SU-DHL-6 (cell line): ENCODE results near the gene AMACR.

Source experiments
- H2AFZ ChIP-seq: fragments of 200-600 bp; sonication (generic); 2 replicates; pipeline ENCODE4 v1.6.1; 2014; ENCODE audit warnings: low read depth, mild to moderate bottlenecking, moderate library complexity, mixed read lengths, antibody characterized with exemption, low read length; ENCODE audit not compliant: severe bottlenecking
- H3F3A ChIP-seq: fragments of 200-600 bp; shearing (Covaris generic); 2 replicates; pipeline ENCODE4 v1.6.0; 2016; ENCODE audit warnings: antibody characterized with exemption, mild to moderate bottlenecking; ENCODE audit not compliant: insufficient read depth
- H3K27ac ChIP-seq: fragments of 200-600 bp; sonication (generic); 2 replicates; pipeline ENCODE4 v1.5.1; 2016; ENCODE audit warnings: low read depth, mild to moderate bottlenecking, low read length, moderate library complexity, mixed read lengths
- H3K27me3 ChIP-seq: fragments of 200-600 bp; sonication (generic), shearing (Covaris generic); 2 replicates; pipeline ENCODE4 v1.6.0; 2014; ENCODE audit warnings: mild to moderate bottlenecking, low read length
- H3K36me3 ChIP-seq: fragments of 200-600 bp; sonication (generic); 2 replicates; pipeline ENCODE4 v1.6.1; 2014; ENCODE audit warnings: mild to moderate bottlenecking, low read length, mixed read lengths
- H3K4me2 ChIP-seq: fragments of 300-600, 200-600 bp; shearing (Covaris generic), sonication (generic); 2 replicates; pipeline ENCODE4 v1.6.0; 2014; ENCODE audit warnings: low read length, low read depth, mild to moderate bottlenecking; ENCODE audit not compliant: poor library complexity, severe bottlenecking
- H3K4me3 ChIP-seq: fragments of 200-600 bp; sonication (generic); 2 replicates; pipeline ENCODE4 v1.5.1; 2014; ENCODE audit warnings: antibody characterized with exemption, low read length, mild to moderate bottlenecking, mixed read lengths; ENCODE audit not compliant: insufficient read depth, poor library complexity, severe bottlenecking
- H3K79me2 ChIP-seq: fragments of 200-600 bp; sonication (generic); 2 replicates; pipeline ENCODE4 v1.6.1; 2014; ENCODE audit warnings: mild to moderate bottlenecking, low read length, moderate library complexity; ENCODE audit not compliant: insufficient read depth
- H3K9ac ChIP-seq: fragments of 200-600 bp; sonication (generic); 2 replicates; pipeline ENCODE4 v1.7.0; 2014; ENCODE audit warnings: mild to moderate bottlenecking, low read length
- H3K9me2 ChIP-seq: fragments of 200-600 bp; sonication (generic); replicated peaks from 2 replicates; pipeline ENCODE4 v1.6.1; 2014; ENCODE audit warnings: low read length; ENCODE audit not compliant: insufficient read depth
- H3K9me3 ChIP-seq: fragments of 200-600 bp; sonication (generic); 2 replicates; pipeline ENCODE4 v1.6.1; 2014; ENCODE audit warnings: low read length, mixed read lengths; ENCODE audit not compliant: insufficient read depth
- H4K20me1 ChIP-seq: fragments of 200-600 bp; sonication (generic); 2 replicates; pipeline ENCODE4 v1.6.1; 2014; ENCODE audit warnings: low read depth, mild to moderate bottlenecking, antibody characterized with exemption, low read length, moderate library complexity, mixed read lengths
- CTCF ChIP-seq: fragments of 200-600 bp; sonication (generic); IDR thresholded peaks from one replicate; pipeline ENCODE4 v1.5.1; 2017; ENCODE audit warnings: antibody characterized with exemption, mild to moderate bottlenecking, low read length, moderate library complexity; ENCODE audit not compliant: insufficient read depth, poor library complexity, severe bottlenecking
- EZH2phosphoT487 ChIP-seq: fragments of 200-600 bp; sonication (generic), shearing (Covaris generic); conservative IDR thresholded peaks from 2 replicates; pipeline ENCODE4 v1.6.1; 2018; ENCODE audit warnings: mild to moderate bottlenecking, antibody characterized with exemption, low read length, moderate library complexity, mixed read lengths

Gene AMACR

DNA sequence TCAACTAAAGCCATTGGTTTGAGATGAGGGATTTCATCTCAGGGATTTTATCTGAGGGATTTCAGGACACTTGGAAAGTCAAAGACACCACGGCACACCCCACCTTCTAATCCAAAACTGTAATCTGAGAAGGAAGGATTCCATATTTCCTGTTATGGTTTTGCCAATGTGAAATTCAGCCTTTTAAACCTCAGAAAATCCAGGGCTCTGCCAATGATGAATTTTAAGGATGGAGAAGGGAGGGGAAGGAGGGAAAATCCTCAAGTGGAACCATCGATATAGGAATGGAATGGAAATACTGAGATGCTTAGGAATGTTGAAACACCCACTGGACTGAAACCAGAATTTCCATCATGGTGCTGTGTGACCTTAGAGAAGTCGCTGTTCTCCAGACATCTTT is 29.9 kb upstream of the AMACR start:
- Histone ChIP-seq H4K20me1 (no peaks in the 10 kb centered on the region), H2AFZ (no peak overlapping the region), H3K9me3 (no peaks in the 10 kb centered on the region), H3F3A (no peaks in the 10 kb centered on the region), H3K9ac (no peak overlapping the region), H3K27me3 (no peaks in the 10 kb centered on the region), H3K4me3 (no peak overlapping the region), H3K27ac (no peak overlapping the region), H3K79me2 (no peaks in the 10 kb centered on the region), H3K4me2 (no peak overlapping the region), H3K9me2 (no peaks in the 10 kb centered on the region), H3K36me3 (no peaks in the 10 kb centered on the region)
- TF ChIP-seq EZH2phosphoT487 (no peak), CTCF (no peak)

DNA sequence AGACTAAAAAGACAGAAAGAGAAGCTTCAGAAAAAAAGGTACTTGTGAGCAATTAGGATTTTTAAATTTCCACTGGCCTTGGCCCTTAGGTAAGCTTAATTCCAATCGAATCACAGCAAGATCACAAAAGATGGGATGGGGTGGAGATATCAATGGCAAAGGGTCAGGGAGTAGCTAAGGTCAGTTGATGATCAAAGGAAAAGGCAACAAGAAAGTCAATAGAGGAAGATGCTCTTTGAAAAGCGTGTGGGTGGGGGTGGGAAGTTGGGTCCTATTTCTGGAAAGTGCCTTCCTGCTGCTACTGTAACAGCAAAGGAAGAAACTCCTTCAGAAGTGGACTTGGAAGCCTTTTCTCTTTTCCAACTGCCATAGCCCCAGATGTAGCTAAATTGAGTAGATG is 27.9 kb upstream of the AMACR start:
- no peaks in the 10 kb centered on the region for H3K36me3 ChIP-seq
- TF ChIP-seq CTCF (no peak), EZH2phosphoT487 (no peak)
- no peaks in the 10 kb centered on the region for H3K27me3 ChIP-seq
- H4K20me1 ChIP-seq, result no peaks in the 10 kb centered on the region
- no peak overlapping the region for H3K4me2 ChIP-seq
- no peak overlapping the region for H2AFZ ChIP-seq
- no peaks in the 10 kb centered on the region for H3K9me3 ChIP-seq
- H3K9me2 ChIP-seq, result no peaks in the 10 kb centered on the region
- H3K9ac ChIP-seq, result no peak overlapping the region
- no peaks in the 10 kb centered on the region for H3F3A ChIP-seq
- H3K27ac ChIP-seq, result no peak overlapping the region
- no peak overlapping the region for H3K4me3 ChIP-seq
- H3K79me2 ChIP-seq, result no peaks in the 10 kb centered on the region

DNA sequence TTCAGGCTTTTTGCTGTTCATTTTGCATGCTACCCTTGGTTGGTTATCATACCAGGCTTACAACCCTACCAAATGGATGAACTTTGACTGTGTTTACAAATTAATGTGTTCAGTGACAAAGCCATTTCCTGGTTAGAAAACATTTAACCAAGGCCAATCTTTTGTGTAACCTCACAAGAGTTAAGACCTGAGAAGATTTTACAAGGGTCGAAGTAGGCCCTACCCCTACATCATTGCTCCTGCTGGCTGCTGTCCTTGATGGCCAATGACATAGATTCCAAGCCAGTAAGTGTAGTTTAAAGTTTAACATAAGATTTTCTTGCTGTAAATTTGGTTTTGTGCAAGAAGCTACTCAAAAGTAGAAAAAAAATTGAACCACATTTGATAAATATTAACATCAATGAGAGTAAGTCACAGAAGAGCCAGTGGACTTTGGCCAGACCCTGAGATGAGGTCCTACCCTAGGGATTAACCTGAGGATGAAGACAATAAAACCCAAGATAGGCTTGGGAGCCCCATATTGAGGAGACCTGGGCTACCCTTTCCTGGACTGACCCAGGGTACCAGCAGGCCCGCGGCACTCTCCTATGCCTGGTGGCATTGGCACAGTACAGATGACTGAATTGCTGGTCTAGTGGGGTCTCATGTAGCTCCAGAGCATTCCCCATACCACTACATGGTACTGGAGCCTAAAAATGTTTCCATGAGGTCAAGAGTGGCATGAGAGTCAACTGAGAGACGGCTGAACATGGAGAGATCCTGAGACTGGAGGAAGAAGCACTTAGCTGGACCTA is 26.9 kb upstream of the AMACR start:
- no peak overlapping the region for H3K4me3 ChIP-seq
- H2AFZ ChIP-seq, result no peak overlapping the region
- no peaks in the 10 kb centered on the region for H3K79me2 ChIP-seq
- no peaks in the 10 kb centered on the region for H3K36me3 ChIP-seq
- H3K27ac ChIP-seq, result no peak overlapping the region
- no peak for TF ChIP-seq EZH2phosphoT487
- H4K20me1 ChIP-seq, result no peaks in the 10 kb centered on the region
- H3K9ac ChIP-seq, result no peak overlapping the region
- no peaks in the 10 kb centered on the region for H3K27me3 ChIP-seq
- H3K9me3 ChIP-seq, result no peaks in the 10 kb centered on the region
- no peaks in the 10 kb centered on the region for H3K9me2 ChIP-seq
- H3K4me2 ChIP-seq, result no peak overlapping the region
- no peaks in the 10 kb centered on the region for H3F3A ChIP-seq

DNA sequence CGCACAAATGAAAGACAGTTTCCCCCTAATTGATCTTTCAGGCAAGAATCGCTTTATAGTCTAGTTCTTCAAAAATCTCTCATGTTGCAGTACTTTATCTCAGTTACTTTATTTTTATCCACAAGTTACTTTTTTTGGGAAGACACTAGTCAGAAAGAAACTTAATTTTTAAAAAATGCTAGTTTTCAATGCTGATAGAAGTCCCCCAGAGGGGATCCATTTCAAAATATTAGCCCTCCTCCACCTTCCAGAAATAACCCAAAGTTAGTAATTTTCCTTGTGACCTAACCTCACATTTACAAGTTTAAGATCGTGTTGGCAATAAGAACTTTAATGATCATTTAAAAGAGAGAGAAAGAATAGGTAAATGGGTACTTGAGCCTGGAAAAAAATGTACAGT is 24.1 kb upstream of the AMACR start:
- H4K20me1 ChIP-seq, result no peaks in the 10 kb centered on the region
- H3K4me2 ChIP-seq, result no peak overlapping the region
- H3K36me3 ChIP-seq, result no peaks in the 10 kb centered on the region
- TF ChIP-seq EZH2phosphoT487 (no peak), CTCF (no peak)
- no peaks in the 10 kb centered on the region for H3K9me3 ChIP-seq
- H3K27ac ChIP-seq, result no peak overlapping the region
- H3K27me3 ChIP-seq, result no peaks in the 10 kb centered on the region
- H2AFZ ChIP-seq, result no peak overlapping the region
- H3K9me2 ChIP-seq, result no peaks in the 10 kb centered on the region
- H3K4me3 ChIP-seq, result no peak overlapping the region
- H3K79me2 ChIP-seq, result no peaks in the 10 kb centered on the region
- H3F3A ChIP-seq, result no peaks in the 10 kb centered on the region
- no peak overlapping the region for H3K9ac ChIP-seq
